Measurements from ENCODE around the gene MAP4K4. TPM values are rescaled to one million over a fixed set of nuclear protein-coding genes. Genes with fewer than 3 reads are reported as not detected.

MAP4K4 gene
- total RNA-seq, 1 donor from 2014 or later: 91.9 TPM

DNA sequence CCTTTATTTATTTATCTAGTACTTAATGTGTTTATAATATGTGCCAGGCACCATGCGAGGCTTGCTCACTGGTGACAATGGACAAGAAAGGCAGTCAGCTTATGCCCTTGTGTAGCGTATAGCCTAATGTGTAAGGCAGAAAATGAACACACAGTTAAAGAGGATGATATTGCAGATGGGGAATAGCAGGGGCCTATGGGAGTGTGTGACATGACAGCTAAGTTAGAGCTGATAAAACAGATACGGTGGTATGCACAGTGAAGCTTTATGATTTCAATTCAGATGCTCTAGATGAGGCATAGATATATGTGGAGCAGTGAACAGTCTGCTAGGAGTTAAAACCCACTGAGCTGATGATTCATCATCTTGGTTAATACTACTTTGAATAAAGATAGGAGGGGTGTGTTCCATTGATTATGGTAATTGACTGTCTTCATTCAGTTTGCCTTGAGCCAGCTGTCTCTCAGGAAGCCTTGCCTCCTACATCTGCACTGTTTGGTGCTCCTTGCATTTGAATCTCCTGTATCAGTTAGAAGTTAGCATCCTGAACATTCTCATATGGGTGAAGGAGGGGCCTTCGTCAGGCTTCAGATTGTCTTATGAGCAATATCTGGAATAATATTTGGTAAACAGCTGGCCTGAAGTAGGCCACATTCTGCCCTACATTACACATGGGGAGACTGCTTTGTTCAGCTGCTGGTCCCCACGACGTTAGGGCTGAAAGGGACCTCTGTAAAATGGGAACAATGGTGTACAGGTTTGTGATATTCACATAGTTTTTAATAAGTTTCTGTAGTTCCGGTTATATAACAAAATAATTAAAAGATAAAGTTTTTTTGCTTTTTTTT is 13.2 kb downstream of the MAP4K4 start:
- no peak for DNase-seq (ENCODE audit: low spot score)
- H3F3A ChIP-seq (ENCODE audit: low read depth): no peaks in the 10 kb centered on the region
- H3K4me3 ChIP-seq: no peak overlapping the region
- H3K4me1 ChIP-seq: peaks cover 6% of the 10 kb centered on the region
- peaks cover 90% of the 10 kb centered on the region for H4K20me1 ChIP-seq (ENCODE audit: low read depth)
- Mint-ChIP-seq H3K27me3 (ENCODE audit: insufficient read depth, low read depth) (peaks cover under 1% of the 10 kb centered on the region), H3K4me1 (peaks cover 21% of the 10 kb centered on the region), H3K4me3 (no peak overlapping the region), H3K27ac (no peak overlapping the region), H3K9me3 (peaks cover 3% of the 10 kb centered on the region), H3K36me3 (peaks cover 25% of the 10 kb centered on the region)
- no peak overlapping the region for H3K4me2 ChIP-seq
- H2AFZ ChIP-seq (replicated peaks): no peak overlapping the region
- H3K9ac ChIP-seq: no peak overlapping the region
- no peaks in the 10 kb centered on the region for H3K9me3 ChIP-seq (ENCODE audit: low read depth)
- peaks cover 100% of the 10 kb centered on the region for H3K79me2 ChIP-seq (ENCODE audit: low read depth)
- no peaks in the 10 kb centered on the region for H3K36me3 ChIP-seq
- no peaks in the 10 kb centered on the region for H3K27me3 ChIP-seq
- TF ChIP-seq EZH2phosphoT487 (IDR thresholded peaks at IDR 0.05): no peak
- no peak for TF ChIP-seq EZH2 (IDR thresholded peaks at IDR 0.05)
- TF ChIP-seq, protein P1, sequence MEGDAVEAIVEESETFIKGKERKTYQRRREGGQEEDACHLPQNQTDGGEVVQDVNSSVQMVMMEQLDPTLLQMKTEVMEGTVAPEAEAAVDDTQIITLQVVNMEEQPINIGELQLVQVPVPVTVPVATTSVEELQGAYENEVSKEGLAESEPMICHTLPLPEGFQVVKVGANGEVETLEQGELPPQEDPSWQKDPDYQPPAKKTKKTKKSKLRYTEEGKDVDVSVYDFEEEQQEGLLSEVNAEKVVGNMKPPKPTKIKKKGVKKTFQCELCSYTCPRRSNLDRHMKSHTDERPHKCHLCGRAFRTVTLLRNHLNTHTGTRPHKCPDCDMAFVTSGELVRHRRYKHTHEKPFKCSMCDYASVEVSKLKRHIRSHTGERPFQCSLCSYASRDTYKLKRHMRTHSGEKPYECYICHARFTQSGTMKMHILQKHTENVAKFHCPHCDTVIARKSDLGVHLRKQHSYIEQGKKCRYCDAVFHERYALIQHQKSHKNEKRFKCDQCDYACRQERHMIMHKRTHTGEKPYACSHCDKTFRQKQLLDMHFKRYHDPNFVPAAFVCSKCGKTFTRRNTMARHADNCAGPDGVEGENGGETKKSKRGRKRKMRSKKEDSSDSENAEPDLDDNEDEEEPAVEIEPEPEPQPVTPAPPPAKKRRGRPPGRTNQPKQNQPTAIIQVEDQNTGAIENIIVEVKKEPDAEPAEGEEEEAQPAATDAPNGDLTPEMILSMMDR (IDR thresholded peaks at IDR 0.05): no peak
- H3K27ac ChIP-seq: no peak overlapping the region

DNA sequence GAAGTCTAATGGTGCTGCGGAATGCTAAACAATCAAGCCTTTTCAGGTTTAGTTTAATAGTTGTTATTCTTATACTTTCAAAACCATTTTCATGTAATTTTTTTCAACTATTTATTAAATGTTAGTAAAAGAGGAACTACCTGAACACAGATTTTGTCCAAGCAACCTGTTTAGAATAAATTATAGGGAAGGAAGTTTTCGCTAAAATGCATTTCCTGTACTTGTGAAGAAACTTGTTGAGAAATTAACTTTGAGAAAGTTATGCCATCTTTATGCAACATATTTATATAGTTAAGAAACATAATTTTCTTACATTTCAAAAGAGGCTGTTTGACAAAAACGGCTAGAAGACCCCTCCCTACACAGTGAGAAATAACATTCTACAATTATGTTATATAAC is 16.6 kb downstream of the MAP4K4 start:
- H3K27me3 Mint-ChIP-seq (ENCODE audit: insufficient read depth, low read depth): no peaks in the 10 kb centered on the region
- no peak overlapping the region for H3K4me3 ChIP-seq
- DNase-seq (ENCODE audit: low spot score): no peak
- peaks cover 6% of the 10 kb centered on the region for H3K4me1 ChIP-seq
- peaks cover 26% of the 10 kb centered on the region for H3K9me3 Mint-ChIP-seq
- no peaks in the 10 kb centered on the region for H3K27me3 ChIP-seq
- peaks cover 100% of the 10 kb centered on the region for H3K79me2 ChIP-seq (ENCODE audit: low read depth)
- peaks cover 38% of the 10 kb centered on the region for H3K36me3 Mint-ChIP-seq
- no peak overlapping the region for H3K9ac ChIP-seq
- no peaks in the 10 kb centered on the region for H3K36me3 ChIP-seq
- H2AFZ ChIP-seq (replicated peaks): no peak overlapping the region
- TF ChIP-seq, protein P1 (IDR thresholded peaks at IDR 0.05): no peak
- TF ChIP-seq EZH2 (IDR thresholded peaks at IDR 0.05) (no peak), EZH2phosphoT487 (IDR thresholded peaks at IDR 0.05) (no peak)
- H3K4me3 Mint-ChIP-seq: no peak overlapping the region
- no peak overlapping the region for H3K27ac ChIP-seq
- H3F3A ChIP-seq (ENCODE audit: low read depth): no peaks in the 10 kb centered on the region
- peaks cover 13% of the 10 kb centered on the region for H3K4me1 Mint-ChIP-seq
- no peak overlapping the region for H3K27ac Mint-ChIP-seq
- no peak overlapping the region for H3K4me2 ChIP-seq
- peaks cover 95% of the 10 kb centered on the region for H4K20me1 ChIP-seq (ENCODE audit: low read depth)
- no peaks in the 10 kb centered on the region for H3K9me3 ChIP-seq (ENCODE audit: low read depth)

DNA sequence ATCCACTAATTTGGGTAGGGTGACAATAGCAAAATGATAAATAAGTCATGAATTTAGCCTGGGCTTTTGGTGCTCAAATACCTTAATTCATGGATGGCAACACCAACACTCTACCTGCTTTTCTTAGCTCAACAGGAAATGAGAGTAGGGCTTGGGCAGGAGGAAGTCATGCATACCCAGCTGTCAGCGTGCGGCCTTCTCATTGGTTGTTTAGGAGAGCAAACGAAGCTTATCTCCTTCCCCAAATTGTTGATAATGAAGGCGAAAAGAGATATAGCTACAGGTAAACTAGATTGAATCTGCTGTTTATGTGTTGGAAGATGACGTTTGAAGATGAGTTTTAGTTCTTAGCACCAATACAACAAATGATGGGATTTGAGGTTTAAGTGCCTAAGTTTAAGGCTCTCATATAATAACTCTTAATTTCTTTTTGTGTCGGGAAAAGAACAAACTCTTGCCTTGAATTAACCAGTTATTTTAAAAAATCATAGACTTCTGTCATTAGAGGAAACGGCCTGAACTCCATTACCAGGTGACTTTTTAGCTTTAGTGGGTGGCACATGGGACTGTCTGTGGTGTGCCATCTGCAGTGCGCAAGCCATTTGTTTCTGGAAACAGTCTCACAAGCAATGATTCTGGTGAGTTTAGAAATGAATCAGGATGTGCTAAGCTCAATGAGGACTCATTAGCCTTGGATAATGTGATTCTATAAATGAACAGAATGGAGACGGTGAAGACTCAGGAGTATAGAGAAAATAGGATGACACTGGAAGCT is 19.8 kb downstream of the MAP4K4 start:
- H3K4me1 ChIP-seq: peaks cover 6% of the 10 kb centered on the region
- no peak overlapping the region for H3K4me3 ChIP-seq
- peaks cover 100% of the 10 kb centered on the region for H3K79me2 ChIP-seq (ENCODE audit: low read depth)
- H3K4me2 ChIP-seq: no peak overlapping the region
- peaks cover 95% of the 10 kb centered on the region for H4K20me1 ChIP-seq (ENCODE audit: low read depth)
- no peak overlapping the region for H2AFZ ChIP-seq (replicated peaks)
- H3K27me3 ChIP-seq: no peaks in the 10 kb centered on the region
- H3K9me3 ChIP-seq (ENCODE audit: low read depth): no peaks in the 10 kb centered on the region
- Mint-ChIP-seq H3K9me3 (peaks cover 49% of the 10 kb centered on the region), H3K27ac (no peak overlapping the region), H3K36me3 (peaks cover 57% of the 10 kb centered on the region), H3K27me3 (ENCODE audit: insufficient read depth, low read depth) (no peaks in the 10 kb centered on the region), H3K4me1 (no peaks in the 10 kb centered on the region), H3K4me3 (no peak overlapping the region)
- TF ChIP-seq, protein P1 (IDR thresholded peaks at IDR 0.05): no peak
- no peaks in the 10 kb centered on the region for H3F3A ChIP-seq (ENCODE audit: low read depth)
- DNase-seq (ENCODE audit: low spot score): no peak
- H3K36me3 ChIP-seq: no peaks in the 10 kb centered on the region
- H3K9ac ChIP-seq: no peak overlapping the region
- no peak overlapping the region for H3K27ac ChIP-seq

Measured in neural progenitor cell (in vitro differentiated cells).